ENCODE data around the gene FOXD1. TPM values are rescaled to one million over a fixed set of nuclear protein-coding genes. Genes with fewer than 3 reads are reported as not detected.

FOXD1 gene
- total and polyA plus RNA-seq, 11 donors = 0.06 to 0.18 TPM; not detected in 9

- DNase-seq = no peak
- 82 to 94% (median 91%) methylated on average over 4 of the region's 4 CpGs for WGBS, 4 donors
Measured at GRCh38 chr5:73495772-73496335, 47.3 kb upstream of the FOXD1 start.

GRCh38 chr5:73494721-73495120 lies 46.1 kb upstream of the FOXD1 start:
- no peak overlapping the region for H3K4me3 ChIP-seq
- DNase-seq (no peak), ATAC-seq (no peak)
- no peak for TF ChIP-seq POLR2A (IDR thresholded peaks at IDR 0.05)
- no peak for TF ChIP-seq CTCF (IDR thresholded peaks at IDR 0.05)
- no peaks in the 10 kb centered on the region for H3K27me3 ChIP-seq
- peaks cover 0 to 23% (median 13%) of the 10 kb centered on the region in 12 donors for H3K4me1 ChIP-seq
- H3K36me3 ChIP-seq = no peaks in the 10 kb centered on the region
- no peaks in the 10 kb centered on the region for H3K9me3 ChIP-seq
- intact Hi-C loops (cut with DNase I) = no loop called here
- H3K27ac ChIP-seq = no peak overlapping the region

More at GRCh38 chr5:73495772-73496335, 47.3 kb upstream of the FOXD1 start:
- Histone ChIP-seq H3K27ac (no peak overlapping the region), H3K4me3 (no peak overlapping the region), H3K4me1 (peaks cover 0 to 35% (median 22%) of the 10 kb centered on the region in 12 donors), H3K27me3 (no peaks in the 10 kb centered on the region), H3K9me3 (no peaks in the 10 kb centered on the region), H3K36me3 (peaks cover 0 to 10% (median 6%) of the 10 kb centered on the region in 9 donors)
- intact Hi-C loops (cut with DNase I) = no loop called here
- TF ChIP-seq CTCF (IDR thresholded peaks at IDR 0.05) = no peak
- no peak for TF ChIP-seq POLR2A (IDR thresholded peaks at IDR 0.05)
- ATAC-seq = no peak

- TF ChIP-seq POLR2A (IDR thresholded peaks at IDR 0.05) (no peak), CTCF (IDR thresholded peaks at IDR 0.05) (no peak)
- H3K9me3 ChIP-seq = no peaks in the 10 kb centered on the region
- no peaks in the 10 kb centered on the region for H3K36me3 ChIP-seq
- no peak overlapping the region for H3K4me3 ChIP-seq
- H3K27me3 ChIP-seq = peaks cover 0 to 1% (median 0%) of the 10 kb centered on the region in 9 donors
- no peak for ATAC-seq
- intact Hi-C loops (cut with DNase I) = no loop called here
- DNase-seq = no peak
- peaks cover 0 to 16% (median 5%) of the 10 kb centered on the region in 12 donors for H3K4me1 ChIP-seq
- 85 to 91% (median 88%) methylated on average over 3 of the region's 3 CpGs for whole genome bisulfite sequencing, 4 donors
- no peak overlapping the region for H3K27ac ChIP-seq
Measured at GRCh38 chr5:73493421-73493820, 44.8 kb upstream of the FOXD1 start.

GRCh38 chr5:73491155-73491554 lies 42.6 kb upstream of the FOXD1 start:
- DNase-seq = no peak
- TF ChIP-seq CTCF (IDR thresholded peaks at IDR 0.05) (no peak), POLR2A (IDR thresholded peaks at IDR 0.05) (no peak)

More at GRCh38 chr5:73491155-73491554, 42.6 kb upstream of the FOXD1 start:
- Histone ChIP-seq H3K36me3 (no peaks in the 10 kb centered on the region), H3K27me3 (peaks cover 0 to 16% (median 0%) of the 10 kb centered on the region in 9 donors), H3K27ac (no peak overlapping the region), H3K4me3 (no peak overlapping the region), H3K9me3 (no peaks in the 10 kb centered on the region), H3K4me1 (no peaks in the 10 kb centered on the region)
- WGBS, 4 donors = 85 to 96% (median 95%) methylated on average over 1 of the region's 1 CpG
- no peak for ATAC-seq
- intact Hi-C loops (cut with DNase I) = no loop called here

Data from heart left ventricle (tissue), 16 donors.